Muscle layer of colon (tissue), 2 donors: ENCODE data around the gene ATP5PD.
A peak's percentile ranks its signal among the peaks of the same experiment; 100 is the strongest.

ENCODE experiments used
- H3K27ac ChIP-seq: one replicate; pipeline ENCODE4 v1.7.0; 2013; ENCODE audit warnings: low read depth, mild to moderate bottlenecking, low read length, moderate library complexity
- H3K27me3 ChIP-seq, 2 donors: one replicate each; pipeline ENCODE4 v1.7.0; 2013; ENCODE audit warnings: low read length in 2 of 2, mild to moderate bottlenecking in 2 of 2; ENCODE audit not compliant: insufficient read depth in 2 of 2, control insufficient read depth in 1 of 2
- H3K36me3 ChIP-seq: one replicate; pipeline ENCODE4 v1.7.0; 2013; ENCODE audit warnings: mild to moderate bottlenecking, low read length; ENCODE audit not compliant: insufficient read depth
- H3K4me1 ChIP-seq: one replicate; pipeline ENCODE4 v1.7.0; 2013; ENCODE audit warnings: mild to moderate bottlenecking, low read length; ENCODE audit not compliant: insufficient read depth
- H3K4me3 ChIP-seq, 2 donors: one replicate each; pipeline ENCODE4 v1.7.0; 2013; ENCODE audit warnings: low read length in 2 of 2, low read depth in 1 of 2, mild to moderate bottlenecking in 1 of 2, moderate library complexity in 1 of 2
- H3K9ac ChIP-seq: one replicate; pipeline ENCODE4 v1.7.0; 2013; ENCODE audit warnings: low read length
- H3K9me3 ChIP-seq: one replicate; pipeline ENCODE4 v1.7.0; 2013; ENCODE audit warnings: mild to moderate bottlenecking, low read length
- donor health status: abdominal sarcoma.
- donor health status: Adenocarcinoma of cecum.

The ATP5PD gene

GRCh38 chr17:75086496-75087181 is 39.9 kb upstream of the ATP5PD start:
- H3K4me3 ChIP-seq: no peak overlapping the region
- no peaks in the 10 kb centered on the region for H3K27me3 ChIP-seq
- no peak overlapping the region for H3K9ac ChIP-seq
- H3K36me3 ChIP-seq: no peaks in the 10 kb centered on the region
- H3K27ac ChIP-seq: no peak overlapping the region
- peaks cover 10% of the 10 kb centered on the region for H3K4me1 ChIP-seq
- no peaks in the 10 kb centered on the region for H3K9me3 ChIP-seq

- no peak overlapping the region for H3K9ac ChIP-seq
- H3K4me1 ChIP-seq: no peaks in the 10 kb centered on the region
- H3K27ac ChIP-seq: no peak overlapping the region
Observed at GRCh38 chr17:75084039-75084660, 37.4 kb upstream of the ATP5PD start.

GRCh38 chr17:75082683-75083082 is 35.9 kb upstream of the ATP5PD start:
- H3K36me3 ChIP-seq: no peaks in the 10 kb centered on the region

More at GRCh38 chr17:75084039-75084660, 37.4 kb upstream of the ATP5PD start:
- Histone ChIP-seq H3K27me3 (no peaks in the 10 kb centered on the region), H3K9me3 (no peaks in the 10 kb centered on the region), H3K4me3 (no peak overlapping the region), H3K36me3 (no peaks in the 10 kb centered on the region)

GRCh38 chr17:75081611-75082540 is 35.1 kb upstream of the ATP5PD start:
- Histone ChIP-seq H3K27me3 (no peaks in the 10 kb centered on the region), H3K9me3 (no peaks in the 10 kb centered on the region), H3K9ac (no peak overlapping the region), H3K4me3 (no peak overlapping the region), H3K36me3 (no peaks in the 10 kb centered on the region), H3K4me1 (peaks cover 7% of the 10 kb centered on the region), H3K27ac (no peak overlapping the region)

More at GRCh38 chr17:75082683-75083082, 35.9 kb upstream of the ATP5PD start:
- H3K27ac ChIP-seq: no peak overlapping the region
- H3K9ac ChIP-seq: no peak overlapping the region
- peaks cover 6% of the 10 kb centered on the region for H3K4me1 ChIP-seq
- no peaks in the 10 kb centered on the region for H3K27me3 ChIP-seq
- no peak overlapping the region for H3K4me3 ChIP-seq
- no peaks in the 10 kb centered on the region for H3K9me3 ChIP-seq

- peaks cover 13% of the 10 kb centered on the region for H3K4me1 ChIP-seq
- no peak overlapping the region for H3K9ac ChIP-seq
- no peak overlapping the region for H3K27ac ChIP-seq
- no peak overlapping the region for H3K4me3 ChIP-seq
- no peaks in the 10 kb centered on the region for H3K9me3 ChIP-seq
- no peaks in the 10 kb centered on the region for H3K36me3 ChIP-seq
- no peaks in the 10 kb centered on the region for H3K27me3 ChIP-seq
Observed at GRCh38 chr17:75079023-75079373, 32.2 kb upstream of the ATP5PD start.

GRCh38 chr17:75078284-75079022 is 31.7 kb upstream of the ATP5PD start:
- Histone ChIP-seq H3K4me3 (no peak overlapping the region), H3K4me1 (peaks cover 19% of the 10 kb centered on the region), H3K36me3 (no peaks in the 10 kb centered on the region), H3K27me3 (no peaks in the 10 kb centered on the region), H3K9ac (peak overlapping the region; percentile 74), H3K9me3 (no peaks in the 10 kb centered on the region), H3K27ac (peak overlapping the region; percentile 86)

- H3K9me3 ChIP-seq: no peaks in the 10 kb centered on the region
- H3K36me3 ChIP-seq: no peaks in the 10 kb centered on the region
- peak overlapping the region; percentile 47 to 58 for H3K4me3 ChIP-seq
- H3K4me1 ChIP-seq: peaks cover 21% of the 10 kb centered on the region
- H3K9ac ChIP-seq: peak overlapping the region; percentile 74
- H3K27ac ChIP-seq: peak overlapping the region; percentile 86
- no peaks in the 10 kb centered on the region for H3K27me3 ChIP-seq
Observed at GRCh38 chr17:75077496-75078283, 30.9 kb upstream of the ATP5PD start.

- Histone ChIP-seq H3K36me3 (no peaks in the 10 kb centered on the region), H3K27me3 (no peaks in the 10 kb centered on the region), H3K4me3 (peak overlapping the region; percentile 47 to 58), H3K27ac (peak overlapping the region; percentile 86), H3K9me3 (no peaks in the 10 kb centered on the region), H3K4me1 (peaks cover 21% of the 10 kb centered on the region), H3K9ac (peak overlapping the region; percentile 74)
Observed at GRCh38 chr17:75077072-75077495, 30.3 kb upstream of the ATP5PD start.

- H3K4me3 ChIP-seq: no peak overlapping the region
- no peaks in the 10 kb centered on the region for H3K27me3 ChIP-seq
- H3K36me3 ChIP-seq: no peaks in the 10 kb centered on the region
- no peak overlapping the region for H3K9ac ChIP-seq
- H3K4me1 ChIP-seq: peaks cover 21% of the 10 kb centered on the region
- H3K9me3 ChIP-seq: no peaks in the 10 kb centered on the region
- H3K27ac ChIP-seq: no peak overlapping the region
Observed at GRCh38 chr17:75075597-75076336, 29.0 kb upstream of the ATP5PD start.

GRCh38 chr17:75074532-75074931 is 27.8 kb upstream of the ATP5PD start:
- H3K36me3 ChIP-seq: no peaks in the 10 kb centered on the region
- peaks cover 21% of the 10 kb centered on the region for H3K4me1 ChIP-seq
- H3K9ac ChIP-seq: no peak overlapping the region
- no peaks in the 10 kb centered on the region for H3K27me3 ChIP-seq
- H3K9me3 ChIP-seq: no peaks in the 10 kb centered on the region
- peak overlapping the region; percentile 68 for H3K27ac ChIP-seq
- no peak overlapping the region for H3K4me3 ChIP-seq
